Kidney tubule cell (primary cell): ENCODE data around the gene BMS1.
"Not testable (repeated sequence)": the region's sequence is repeated elsewhere in the genome, so short reads cannot be mapped to it uniquely, and the experiment has no call there.

Experiments used
- DNase-seq: peaks from one replicate; pipeline ENCODE4 v3.0.0-alpha.2; 2018; ENCODE audit warnings: low spot score

BMS1 gene

GRCh38 chr10:42801135-42801534, 18.5 kb downstream of the BMS1 start:
- DNase-seq, result no peak

GRCh38 chr10:42802876-42803275, 20.3 kb downstream of the BMS1 start:
- DNase-seq, result no peak

- peak; percentile 47 for DNase-seq
Observed at GRCh38 chr10:42809676-42810075, 27.1 kb downstream of the BMS1 start.

- DNase-seq, result no peak
Observed at GRCh38 chr10:42812028-42812427, 29.4 kb downstream of the BMS1 start.

GRCh38 chr10:42813989-42814687, 31.5 kb downstream of the BMS1 start:
- DNase-seq, result not testable (repeated sequence)

- DNase-seq, result not testable (repeated sequence)
Observed at GRCh38 chr10:42816334-42816733, 33.7 kb downstream of the BMS1 start.

GRCh38 chr10:42816912-42817311, 34.3 kb downstream of the BMS1 start:
- no peak for DNase-seq

GRCh38 chr10:42817417-42817816, 34.8 kb downstream of the BMS1 start:
- DNase-seq, result not testable (repeated sequence)

- DNase-seq, result not testable (repeated sequence)
Observed at GRCh38 chr10:42826759-42827158, 44.2 kb downstream of the BMS1 start.

- DNase-seq, result no peak
Observed at GRCh38 chr10:42827201-42827600, 44.6 kb downstream of the BMS1 start.

- DNase-seq, result not testable (repeated sequence)
Observed at GRCh38 chr10:42828391-42828790, 45.8 kb downstream of the BMS1 start.

GRCh38 chr10:42830237-42830636, 47.6 kb downstream of the BMS1 start:
- DNase-seq, result no peak

GRCh38 chr10:42836096-42836495, 53.5 kb downstream of the BMS1 start:
- DNase-seq, result no peak

GRCh38 chr10:42836771-42837468, 54.3 kb downstream of the BMS1 start:
- peak; percentile 16 for DNase-seq

GRCh38 chr10:42844810-42845209, 62.2 kb downstream of the BMS1 start:
- not testable (repeated sequence) for DNase-seq

- DNase-seq, result not testable (repeated sequence)
Observed at GRCh38 chr10:42847261-42847660, 64.7 kb downstream of the BMS1 start.

GRCh38 chr10:42850931-42851330, 68.3 kb downstream of the BMS1 start:
- DNase-seq, result no peak

- DNase-seq, result peak; percentile 15
Observed at GRCh38 chr10:42859256-42859655, 76.7 kb downstream of the BMS1 start.

- peak; percentile 2 for DNase-seq
Observed at GRCh38 chr10:42860016-42860415, 77.4 kb downstream of the BMS1 start.

GRCh38 chr10:42862801-42863200, 80.2 kb downstream of the BMS1 start:
- DNase-seq, result not testable (repeated sequence)

- peak; percentile 49 for DNase-seq
Observed at GRCh38 chr10:42864575-42864974, 82.0 kb downstream of the BMS1 start.

GRCh38 chr10:42865716-42866114, 83.1 kb downstream of the BMS1 start:
- no peak for DNase-seq
